ENCODE measurements around the gene GRB2.

Gene GRB2

GRCh38 chr17:75366432-75366831 is 39.0 kb downstream of the GRB2 start:
- Histone ChIP-seq H3K9me3 (ENCODE audit: severe bottlenecking) (no peaks in the 10 kb centered on the region), H3K36me3 (ENCODE audit: low read depth) (no peaks in the 10 kb centered on the region; the same call in 1 of the 2 replicates), H3K4me3 (ENCODE audit: severe bottlenecking) (no peak overlapping the region), H3K27ac (ENCODE audit: poor library complexity, severe bottlenecking) (no peak overlapping the region), H3K4me1 (ENCODE audit: insufficient read depth, poor library complexity, severe bottlenecking) (peaks cover 44% of the 10 kb centered on the region), H3K27me3 (ENCODE audit: insufficient read depth, poor library complexity, severe bottlenecking) (no peaks in the 10 kb centered on the region)
- DNase-seq (ENCODE audit: low spot score) (no peak), ATAC-seq (ENCODE audit: low read depth) (no peak)
- no peak for TF ChIP-seq CTCF (IDR thresholded peaks at IDR 0.05; ENCODE audit: poor library complexity, severe bottlenecking)

GRCh38 chr17:75365931-75366275 is 39.6 kb downstream of the GRB2 start:
- H3K4me1 ChIP-seq (ENCODE audit: insufficient read depth, poor library complexity, severe bottlenecking): peaks cover 47% of the 10 kb centered on the region
- no peak overlapping the region for H3K27ac ChIP-seq (ENCODE audit: poor library complexity, severe bottlenecking)
- ATAC-seq (ENCODE audit: low read depth) (no peak), DNase-seq (ENCODE audit: low spot score) (no peak)
- H3K36me3 ChIP-seq (ENCODE audit: low read depth): no peaks in the 10 kb centered on the region; the same call in 1 of the 2 replicates
- H3K9me3 ChIP-seq (ENCODE audit: severe bottlenecking): no peaks in the 10 kb centered on the region
- no peak for TF ChIP-seq CTCF (IDR thresholded peaks at IDR 0.05; ENCODE audit: poor library complexity, severe bottlenecking)
- no peak overlapping the region for H3K4me3 ChIP-seq (ENCODE audit: severe bottlenecking)
- no peaks in the 10 kb centered on the region for H3K27me3 ChIP-seq (ENCODE audit: insufficient read depth, poor library complexity, severe bottlenecking)

- ATAC-seq (ENCODE audit: low read depth): no peak
- H3K27me3 ChIP-seq (ENCODE audit: insufficient read depth, poor library complexity, severe bottlenecking): no peaks in the 10 kb centered on the region
- H3K4me1 ChIP-seq (ENCODE audit: insufficient read depth, poor library complexity, severe bottlenecking): peaks cover 47% of the 10 kb centered on the region
- H3K9me3 ChIP-seq (ENCODE audit: severe bottlenecking): no peaks in the 10 kb centered on the region
- no peak for TF ChIP-seq CTCF (IDR thresholded peaks at IDR 0.05; ENCODE audit: poor library complexity, severe bottlenecking)
- no peak for DNase-seq (ENCODE audit: low spot score)
- H3K27ac ChIP-seq (ENCODE audit: poor library complexity, severe bottlenecking): no peak overlapping the region
- H3K4me3 ChIP-seq (ENCODE audit: severe bottlenecking): no peak overlapping the region
- no peaks in the 10 kb centered on the region for H3K36me3 ChIP-seq (ENCODE audit: low read depth)
Measured at GRCh38 chr17:75365009-75365930, 40.2 kb downstream of the GRB2 start.

- no peaks in the 10 kb centered on the region for H3K27me3 ChIP-seq (ENCODE audit: insufficient read depth, poor library complexity, severe bottlenecking)
- H3K4me1 ChIP-seq (ENCODE audit: insufficient read depth, poor library complexity, severe bottlenecking): peaks cover 47% of the 10 kb centered on the region
- H3K4me3 ChIP-seq (ENCODE audit: severe bottlenecking): no peak overlapping the region
- TF ChIP-seq CTCF (IDR thresholded peaks at IDR 0.05; ENCODE audit: poor library complexity, severe bottlenecking): no peak
- H3K9me3 ChIP-seq (ENCODE audit: severe bottlenecking): no peaks in the 10 kb centered on the region
- no peak overlapping the region for H3K27ac ChIP-seq (ENCODE audit: poor library complexity, severe bottlenecking)
- no peaks in the 10 kb centered on the region for H3K36me3 ChIP-seq (ENCODE audit: low read depth)
- no peak for DNase-seq (ENCODE audit: low spot score)
- ATAC-seq (ENCODE audit: low read depth): peak; percentile 94
Measured at GRCh38 chr17:75364078-75364477, 41.4 kb downstream of the GRB2 start.

- H3K4me1 ChIP-seq (ENCODE audit: insufficient read depth, poor library complexity, severe bottlenecking): peaks cover 40% of the 10 kb centered on the region
Measured at GRCh38 chr17:75361996-75362395, 43.5 kb downstream of the GRB2 start.

More at GRCh38 chr17:75361996-75362395, 43.5 kb downstream of the GRB2 start:
- no peaks in the 10 kb centered on the region for H3K27me3 ChIP-seq (ENCODE audit: insufficient read depth, poor library complexity, severe bottlenecking)
- no peak overlapping the region for H3K27ac ChIP-seq (ENCODE audit: poor library complexity, severe bottlenecking)
- no peak for DNase-seq (ENCODE audit: low spot score)
- no peak for ATAC-seq (ENCODE audit: low read depth)
- no peaks in the 10 kb centered on the region for H3K9me3 ChIP-seq (ENCODE audit: severe bottlenecking)
- H3K4me3 ChIP-seq (ENCODE audit: severe bottlenecking): no peak overlapping the region
- TF ChIP-seq CTCF (IDR thresholded peaks at IDR 0.05; ENCODE audit: poor library complexity, severe bottlenecking): no peak
- peaks cover 3% of the 10 kb centered on the region for H3K36me3 ChIP-seq (ENCODE audit: low read depth)
